Stimulated activated CD4-positive, alpha-beta T cell treated with anti-CD3 and anti-CD28 coated beads, Interleukin-4, amount 100 ng/mL, for 48 hours (primary cell): ENCODE results near the gene CDH22.

Experiments
- DNase-seq, 2 donors: peaks; one replicate each; pipeline ENCODE4 v3.0.0-alpha.2; 2020; ENCODE audit warnings: low read depth in 2 of 2

The CDH22 gene

GRCh38 chr20:46299078-46299477, 9.2 kb downstream of the CDH22 start:
- DNase-seq, result no peak

GRCh38 chr20:46298374-46298773, 9.9 kb downstream of the CDH22 start:
- DNase-seq, result no peak

- no peak for DNase-seq
Observed at GRCh38 chr20:46296526-46297250, 11.6 kb downstream of the CDH22 start.

GRCh38 chr20:46293084-46293483, 15.2 kb downstream of the CDH22 start:
- DNase-seq, result no peak

GRCh38 chr20:46291401-46291800, 16.9 kb downstream of the CDH22 start:
- no peak for DNase-seq

GRCh38 chr20:46289432-46289831, 18.9 kb downstream of the CDH22 start:
- DNase-seq, result no peak

GRCh38 chr20:46286977-46287376, 21.3 kb downstream of the CDH22 start:
- DNase-seq, result no peak

GRCh38 chr20:46286382-46286781, 21.9 kb downstream of the CDH22 start:
- DNase-seq, result no peak

GRCh38 chr20:46285740-46286139, 22.6 kb downstream of the CDH22 start:
- no peak for DNase-seq

GRCh38 chr20:46285072-46285471, 23.2 kb downstream of the CDH22 start:
- no peak for DNase-seq

- no peak for DNase-seq
Observed at GRCh38 chr20:46284040-46284427, 24.3 kb downstream of the CDH22 start.

- DNase-seq, result no peak
Observed at GRCh38 chr20:46283426-46284039, 24.8 kb downstream of the CDH22 start.

GRCh38 chr20:46282669-46283068, 25.6 kb downstream of the CDH22 start:
- DNase-seq, result no peak

GRCh38 chr20:46279103-46279502, 29.2 kb downstream of the CDH22 start:
- DNase-seq, result no peak

- no peak for DNase-seq
Observed at GRCh38 chr20:46277602-46278001, 30.7 kb downstream of the CDH22 start.

GRCh38 chr20:46276531-46276930, 31.8 kb downstream of the CDH22 start:
- DNase-seq, result no peak

- DNase-seq, result no peak
Observed at GRCh38 chr20:46275091-46275490, 33.2 kb downstream of the CDH22 start.

- DNase-seq, result no peak
Observed at GRCh38 chr20:46273717-46274116, 34.6 kb downstream of the CDH22 start.

- DNase-seq, result no peak
Observed at GRCh38 chr20:46272389-46273047, 35.8 kb downstream of the CDH22 start.

GRCh38 chr20:46270977-46271744, 37.1 kb downstream of the CDH22 start:
- DNase-seq, result no peak

GRCh38 chr20:46269372-46269771, 38.9 kb downstream of the CDH22 start:
- no peak for DNase-seq

- DNase-seq, result no peak
Observed at GRCh38 chr20:46268662-46269061, 39.6 kb downstream of the CDH22 start.
